ENCODE data around the gene CBL.
A peak's percentile ranks its signal among the peaks of the same experiment; 100 is the strongest.

CBL gene

DNA sequence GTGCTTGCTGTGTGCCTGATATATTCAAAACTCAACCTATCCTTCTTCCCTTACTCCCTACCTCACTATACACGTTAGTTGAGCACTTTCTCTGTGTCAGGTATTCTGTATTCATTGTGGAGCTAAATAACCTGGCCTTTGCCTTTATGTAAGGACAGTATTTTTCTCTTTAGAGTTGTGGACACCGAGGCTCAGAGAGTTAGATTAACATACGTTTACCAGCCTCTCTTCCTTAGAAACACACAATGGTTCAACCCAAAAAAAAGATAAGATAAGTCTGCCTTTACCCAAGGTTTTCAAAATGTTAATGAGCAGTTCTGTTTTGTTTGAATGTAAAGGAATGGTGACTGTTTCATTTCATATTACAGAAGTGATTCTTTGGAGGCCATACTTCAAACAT is 45.0 kb downstream of the CBL start:
- ATAC-seq (ENCODE audit: low read depth), result no peak
- Histone ChIP-seq H3K36me3 (ENCODE audit: low read depth) (no peaks in the 10 kb centered on the region), H3K4me3 (ENCODE audit: severe bottlenecking) (no peak overlapping the region), H3K9me3 (ENCODE audit: severe bottlenecking) (no peaks in the 10 kb centered on the region), H3K4me1 (ENCODE audit: insufficient read depth, poor library complexity, severe bottlenecking) (no peaks in the 10 kb centered on the region), H3K27me3 (ENCODE audit: insufficient read depth, poor library complexity, severe bottlenecking) (no peaks in the 10 kb centered on the region), H3K27ac (ENCODE audit: poor library complexity, severe bottlenecking) (no peak overlapping the region)
- DNase-seq (ENCODE audit: low spot score), result no peak
- TF ChIP-seq, protein P1, sequence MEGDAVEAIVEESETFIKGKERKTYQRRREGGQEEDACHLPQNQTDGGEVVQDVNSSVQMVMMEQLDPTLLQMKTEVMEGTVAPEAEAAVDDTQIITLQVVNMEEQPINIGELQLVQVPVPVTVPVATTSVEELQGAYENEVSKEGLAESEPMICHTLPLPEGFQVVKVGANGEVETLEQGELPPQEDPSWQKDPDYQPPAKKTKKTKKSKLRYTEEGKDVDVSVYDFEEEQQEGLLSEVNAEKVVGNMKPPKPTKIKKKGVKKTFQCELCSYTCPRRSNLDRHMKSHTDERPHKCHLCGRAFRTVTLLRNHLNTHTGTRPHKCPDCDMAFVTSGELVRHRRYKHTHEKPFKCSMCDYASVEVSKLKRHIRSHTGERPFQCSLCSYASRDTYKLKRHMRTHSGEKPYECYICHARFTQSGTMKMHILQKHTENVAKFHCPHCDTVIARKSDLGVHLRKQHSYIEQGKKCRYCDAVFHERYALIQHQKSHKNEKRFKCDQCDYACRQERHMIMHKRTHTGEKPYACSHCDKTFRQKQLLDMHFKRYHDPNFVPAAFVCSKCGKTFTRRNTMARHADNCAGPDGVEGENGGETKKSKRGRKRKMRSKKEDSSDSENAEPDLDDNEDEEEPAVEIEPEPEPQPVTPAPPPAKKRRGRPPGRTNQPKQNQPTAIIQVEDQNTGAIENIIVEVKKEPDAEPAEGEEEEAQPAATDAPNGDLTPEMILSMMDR (IDR thresholded peaks at IDR 0.05; ENCODE audit: poor library complexity, severe bottlenecking), result no peak

DNA sequence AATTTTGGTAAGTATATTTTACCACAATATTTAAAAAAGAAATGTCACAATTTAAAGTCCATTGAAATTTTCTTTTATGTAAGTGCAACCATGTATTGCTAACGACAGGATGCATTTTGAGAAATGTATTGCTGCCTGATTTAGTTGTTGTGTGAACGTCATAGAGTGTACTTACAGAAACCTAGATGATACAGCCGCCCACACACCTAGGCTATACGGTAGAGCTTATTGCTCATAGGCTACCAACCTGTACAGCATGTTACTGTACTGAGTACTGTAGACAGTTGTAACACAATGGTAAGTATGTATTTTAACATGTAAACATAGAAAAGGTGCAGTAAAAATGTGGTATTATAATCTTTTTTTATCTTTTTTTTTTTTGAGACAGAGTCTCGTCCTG is 48.1 kb downstream of the CBL start:
- Histone ChIP-seq H3K4me1 (ENCODE audit: insufficient read depth, poor library complexity, severe bottlenecking) (peaks cover under 1% of the 10 kb centered on the region), H3K27ac (ENCODE audit: poor library complexity, severe bottlenecking) (no peak overlapping the region), H3K4me3 (ENCODE audit: severe bottlenecking) (no peak overlapping the region), H3K36me3 (ENCODE audit: low read depth) (no peaks in the 10 kb centered on the region), H3K9me3 (ENCODE audit: severe bottlenecking) (no peaks in the 10 kb centered on the region), H3K27me3 (ENCODE audit: insufficient read depth, poor library complexity, severe bottlenecking) (no peaks in the 10 kb centered on the region)
- ATAC-seq (ENCODE audit: low read depth) (no peak), DNase-seq (ENCODE audit: low spot score) (no peak)
- TF ChIP-seq, protein P1 (IDR thresholded peaks at IDR 0.05; ENCODE audit: poor library complexity, severe bottlenecking), result no peak

DNA sequence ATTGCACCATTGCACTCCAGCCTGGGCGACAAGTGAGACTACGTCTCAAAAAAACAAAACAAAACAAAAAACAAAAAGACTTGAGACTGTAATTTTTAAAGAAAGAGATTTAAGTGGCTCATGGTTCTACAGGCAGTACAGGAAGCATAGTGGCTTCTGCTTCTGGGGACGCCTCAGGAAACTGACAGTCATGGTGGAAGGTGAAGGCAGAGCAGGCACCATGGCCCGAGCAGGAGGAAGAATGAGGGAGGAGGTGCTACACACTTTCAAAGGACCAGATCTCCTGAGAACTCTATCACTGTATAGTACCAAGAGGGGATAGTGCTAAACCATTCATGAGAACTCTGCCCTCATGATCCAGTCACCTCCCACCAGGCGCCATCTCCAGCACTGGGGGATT is 52.0 kb downstream of the CBL start:
- no peak overlapping the region for H3K27ac ChIP-seq (ENCODE audit: poor library complexity, severe bottlenecking)
- peaks cover 16% of the 10 kb centered on the region for H3K4me1 ChIP-seq (ENCODE audit: insufficient read depth, poor library complexity, severe bottlenecking)
- DNase-seq (ENCODE audit: low spot score), result no peak

DNA sequence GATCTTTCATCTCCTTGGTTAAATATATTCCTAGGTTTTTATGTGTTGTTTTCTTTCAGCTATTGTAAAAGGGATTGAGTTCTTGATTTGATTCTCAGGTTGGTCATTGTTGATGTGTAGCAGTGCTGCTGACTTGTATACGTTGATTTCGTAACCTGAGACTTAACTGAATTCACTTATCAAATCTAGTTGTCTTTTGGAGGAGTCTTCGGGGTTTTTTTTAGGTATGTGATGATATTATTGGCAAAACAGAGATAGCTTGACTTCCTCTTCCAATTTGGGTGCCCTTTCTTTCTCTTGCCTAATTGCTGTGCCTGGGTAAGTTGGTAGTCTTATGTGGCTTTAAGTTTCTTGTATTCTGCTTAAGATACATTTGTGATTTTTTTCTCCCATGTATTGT is 52.8 kb downstream of the CBL start:
- TF ChIP-seq, protein P1 (IDR thresholded peaks at IDR 0.05; ENCODE audit: poor library complexity, severe bottlenecking), result no peak
- DNase-seq (ENCODE audit: low spot score) (no peak), ATAC-seq (ENCODE audit: low read depth) (no peak)
- peaks cover 16% of the 10 kb centered on the region for H3K4me1 ChIP-seq (ENCODE audit: insufficient read depth, poor library complexity, severe bottlenecking)
- no peak overlapping the region for H3K27ac ChIP-seq (ENCODE audit: poor library complexity, severe bottlenecking)
- no peaks in the 10 kb centered on the region for H3K9me3 ChIP-seq (ENCODE audit: severe bottlenecking)
- H3K36me3 ChIP-seq (ENCODE audit: low read depth), result peaks cover 4% of the 10 kb centered on the region
- H3K4me3 ChIP-seq (ENCODE audit: severe bottlenecking), result no peak overlapping the region
- no peaks in the 10 kb centered on the region for H3K27me3 ChIP-seq (ENCODE audit: insufficient read depth, poor library complexity, severe bottlenecking)

More for the DNA sequence above, 52.0 kb downstream of the CBL start:
- Histone ChIP-seq H3K27me3 (ENCODE audit: insufficient read depth, poor library complexity, severe bottlenecking) (no peaks in the 10 kb centered on the region), H3K4me3 (ENCODE audit: severe bottlenecking) (no peak overlapping the region), H3K9me3 (ENCODE audit: severe bottlenecking) (no peaks in the 10 kb centered on the region), H3K36me3 (ENCODE audit: low read depth) (no peaks in the 10 kb centered on the region; the same call in 1 of the 2 replicates)
- no peak for ATAC-seq (ENCODE audit: low read depth)
- TF ChIP-seq, protein P1 (IDR thresholded peaks at IDR 0.05; ENCODE audit: poor library complexity, severe bottlenecking), result no peak

DNA sequence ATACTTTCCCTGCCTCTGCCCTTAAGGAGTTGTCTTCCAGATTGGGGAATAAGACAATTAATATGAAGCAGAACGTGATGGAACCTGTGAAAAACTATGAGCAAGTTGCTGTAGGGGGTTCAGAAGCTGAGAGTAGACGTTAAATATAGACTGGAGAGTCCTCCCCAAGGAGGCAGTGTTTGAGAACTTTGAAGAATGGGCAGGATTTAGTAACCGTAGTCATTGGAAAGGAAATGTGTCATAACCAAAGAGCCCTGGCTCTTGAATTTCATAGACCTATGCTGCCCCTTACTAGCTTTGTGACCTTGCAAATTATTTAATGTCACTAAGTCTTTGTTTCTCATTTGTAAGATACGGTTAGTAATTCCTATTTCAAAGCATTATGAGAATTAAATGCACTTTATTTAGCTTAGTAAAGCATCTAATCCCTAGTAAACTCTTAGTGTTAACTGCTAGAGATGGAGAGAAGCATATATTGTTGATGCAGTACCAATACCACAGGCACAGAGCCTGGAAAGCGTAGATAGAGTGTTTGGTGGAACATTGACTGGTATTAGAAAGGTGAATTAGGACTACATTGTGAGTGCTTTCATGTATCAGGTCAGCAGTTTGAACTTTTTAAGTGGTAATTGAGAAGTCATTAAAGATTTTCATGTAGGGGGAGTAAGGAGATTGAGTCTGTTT is 56.7 kb downstream of the CBL start:
- no peaks in the 10 kb centered on the region for H3K27me3 ChIP-seq (ENCODE audit: insufficient read depth, poor library complexity, severe bottlenecking)
- H3K27ac ChIP-seq (ENCODE audit: poor library complexity, severe bottlenecking), result no peak overlapping the region
- ATAC-seq (ENCODE audit: low read depth) (peak; percentile 60), DNase-seq (ENCODE audit: low spot score) (no peak)
- H3K4me3 ChIP-seq (ENCODE audit: severe bottlenecking), result no peak overlapping the region
- peaks cover 4% of the 10 kb centered on the region for H3K36me3 ChIP-seq (ENCODE audit: low read depth)
- TF ChIP-seq, protein P1 (IDR thresholded peaks at IDR 0.05; ENCODE audit: poor library complexity, severe bottlenecking), result peak; percentile 25
- no peaks in the 10 kb centered on the region for H3K9me3 ChIP-seq (ENCODE audit: severe bottlenecking)
- H3K4me1 ChIP-seq (ENCODE audit: insufficient read depth, poor library complexity, severe bottlenecking), result peaks cover 16% of the 10 kb centered on the region
